ENCODE results near the gene NARS2. TPM values are rescaled to one million over a fixed set of nuclear protein-coding genes. Genes with fewer than 3 reads are reported as not detected.
A peak's percentile ranks its signal among the peaks of the same experiment; 100 is the strongest.
"Not testable (repeated sequence)": the region's sequence is repeated elsewhere in the genome, so short reads cannot be mapped to it uniquely, and the experiment has no call there.

NARS2 gene
- total RNA-seq, 2 donors from 2014 or later = 7.7 to 14.8 TPM

DNA sequence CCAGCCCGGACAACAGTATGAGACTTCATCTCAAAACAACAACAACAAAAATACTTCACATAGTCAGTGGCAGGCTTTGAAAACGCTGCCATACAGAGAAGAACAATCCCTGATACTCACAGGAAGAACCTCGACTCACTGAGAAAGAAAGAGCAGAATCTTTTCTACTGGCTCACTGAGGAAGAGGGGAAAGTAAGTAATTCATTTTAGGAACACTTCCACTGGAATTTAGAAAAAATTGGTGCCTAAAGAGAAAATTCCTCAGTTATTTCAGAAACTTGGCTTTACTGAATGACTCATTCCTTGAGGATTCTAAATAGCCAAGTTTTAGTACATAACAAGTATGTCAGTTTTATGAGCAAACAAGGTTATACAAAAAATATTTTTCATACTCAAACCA, 12.3 kb downstream of the NARS2 start:
- Histone ChIP-seq H3K9me3 (no peaks in the 10 kb centered on the region), H3K4me3 (no peak overlapping the region), H3K36me3 (peaks cover 11% of the 10 kb centered on the region), H3K4me1 (peaks cover 0 to 26% of the 10 kb centered on the region in 2 donors), H3K27me3 (no peaks in the 10 kb centered on the region), H3K27ac (peak overlapping the region; percentile 44 to 58)
- TF ChIP-seq, protein P1, sequence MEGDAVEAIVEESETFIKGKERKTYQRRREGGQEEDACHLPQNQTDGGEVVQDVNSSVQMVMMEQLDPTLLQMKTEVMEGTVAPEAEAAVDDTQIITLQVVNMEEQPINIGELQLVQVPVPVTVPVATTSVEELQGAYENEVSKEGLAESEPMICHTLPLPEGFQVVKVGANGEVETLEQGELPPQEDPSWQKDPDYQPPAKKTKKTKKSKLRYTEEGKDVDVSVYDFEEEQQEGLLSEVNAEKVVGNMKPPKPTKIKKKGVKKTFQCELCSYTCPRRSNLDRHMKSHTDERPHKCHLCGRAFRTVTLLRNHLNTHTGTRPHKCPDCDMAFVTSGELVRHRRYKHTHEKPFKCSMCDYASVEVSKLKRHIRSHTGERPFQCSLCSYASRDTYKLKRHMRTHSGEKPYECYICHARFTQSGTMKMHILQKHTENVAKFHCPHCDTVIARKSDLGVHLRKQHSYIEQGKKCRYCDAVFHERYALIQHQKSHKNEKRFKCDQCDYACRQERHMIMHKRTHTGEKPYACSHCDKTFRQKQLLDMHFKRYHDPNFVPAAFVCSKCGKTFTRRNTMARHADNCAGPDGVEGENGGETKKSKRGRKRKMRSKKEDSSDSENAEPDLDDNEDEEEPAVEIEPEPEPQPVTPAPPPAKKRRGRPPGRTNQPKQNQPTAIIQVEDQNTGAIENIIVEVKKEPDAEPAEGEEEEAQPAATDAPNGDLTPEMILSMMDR (IDR thresholded peaks at IDR 0.05) = no peak
- no peak for DNase-seq (ENCODE audit: low spot score)

DNA sequence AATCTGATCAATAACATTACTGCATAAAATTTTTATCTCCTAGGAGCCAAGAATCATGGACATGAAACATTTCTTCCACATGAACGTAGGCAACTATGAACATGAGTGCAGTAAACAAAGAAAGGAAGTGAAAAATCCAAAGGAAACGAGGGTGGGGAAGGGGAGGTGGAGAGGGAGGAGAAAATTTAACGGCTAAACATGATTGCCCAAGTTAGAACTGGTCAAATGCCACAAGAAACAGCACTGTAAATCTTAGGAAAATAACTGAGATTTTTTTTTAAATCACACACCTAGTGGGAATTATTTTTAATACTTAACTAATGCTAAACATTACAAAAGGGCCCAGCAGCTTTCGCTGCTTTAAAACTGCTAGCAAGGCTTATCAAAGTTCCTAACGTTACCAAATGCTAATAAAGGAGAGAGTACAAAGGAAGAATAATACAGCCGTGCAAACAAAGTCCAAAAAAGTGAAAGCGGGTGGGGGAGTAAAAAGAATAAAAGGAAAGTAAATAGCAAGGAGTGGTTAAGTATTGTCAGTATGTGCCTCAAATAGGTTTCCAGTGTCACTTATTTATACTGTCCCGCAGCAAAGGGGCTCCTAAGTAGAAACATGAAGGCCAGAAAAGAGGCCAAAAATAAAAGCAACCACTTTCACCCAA, 13.7 kb downstream of the NARS2 start:
- Histone ChIP-seq H3K36me3 (peaks cover 11% of the 10 kb centered on the region), H3K9me3 (no peaks in the 10 kb centered on the region), H3K27me3 (no peaks in the 10 kb centered on the region), H3K4me3 (no peak overlapping the region), H3K27ac (peak overlapping the region; percentile 22 to 44), H3K4me1 (peaks cover 0 to 26% of the 10 kb centered on the region in 2 donors)
- TF ChIP-seq, protein P1 (IDR thresholded peaks at IDR 0.05) = no peak
- DNase-seq (ENCODE audit: low spot score) = no peak

- no peak for DNase-seq (ENCODE audit: low spot score)
- Histone ChIP-seq H3K4me1 (peaks cover 0 to 26% of the 10 kb centered on the region in 2 donors), H3K4me3 (no peak overlapping the region), H3K27ac (peak overlapping the region in 1 of 2 donors; percentile 22), H3K27me3 (no peaks in the 10 kb centered on the region), H3K9me3 (no peaks in the 10 kb centered on the region), H3K36me3 (peaks cover 3% of the 10 kb centered on the region)
- TF ChIP-seq, protein P1 (IDR thresholded peaks at IDR 0.05) = no peak
These were observed 14.5 kb downstream of the NARS2 start for GRCh38 chr11:78560153-78560552.

GRCh38 chr11:78557236-78557635, 17.4 kb downstream of the NARS2 start:
- no peaks in the 10 kb centered on the region for H3K9me3 ChIP-seq
- H3K4me3 ChIP-seq = no peak overlapping the region
- no peaks in the 10 kb centered on the region for H3K27me3 ChIP-seq
- TF ChIP-seq, protein P1 (IDR thresholded peaks at IDR 0.05) = no peak
- DNase-seq (ENCODE audit: low spot score) = no peak
- H3K36me3 ChIP-seq = no peaks in the 10 kb centered on the region
- H3K27ac ChIP-seq = no peak overlapping the region
- H3K4me1 ChIP-seq = peaks cover 0 to 24% of the 10 kb centered on the region in 2 donors

DNA sequence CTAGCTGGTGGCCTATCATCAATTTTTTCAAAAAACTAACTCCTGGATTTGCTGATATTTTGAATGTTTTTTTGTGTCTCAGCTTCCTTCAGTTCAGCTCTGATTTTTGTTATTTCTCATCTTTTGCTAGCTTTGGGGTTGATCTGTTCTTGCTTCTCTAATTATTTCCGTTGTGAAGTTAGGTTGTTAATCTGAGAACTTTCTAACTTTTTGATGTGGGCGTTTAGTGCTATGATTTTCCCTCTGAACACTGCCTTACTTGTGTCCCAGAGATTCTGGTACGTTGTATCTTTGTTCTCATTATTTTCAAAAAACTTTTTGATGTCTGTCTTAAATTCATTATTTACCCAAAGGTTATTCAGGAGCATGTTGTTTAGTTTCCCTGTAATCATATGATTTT, 19.1 kb downstream of the NARS2 start:
- no peaks in the 10 kb centered on the region for H3K36me3 ChIP-seq
- no peaks in the 10 kb centered on the region for H3K27me3 ChIP-seq
- TF ChIP-seq, protein P1 (IDR thresholded peaks at IDR 0.05) = no peak
- H3K4me1 ChIP-seq = peaks cover 0 to 8% of the 10 kb centered on the region in 2 donors
- DNase-seq (ENCODE audit: low spot score) = no peak
- no peaks in the 10 kb centered on the region for H3K9me3 ChIP-seq
- H3K4me3 ChIP-seq = no peak overlapping the region
- H3K27ac ChIP-seq = no peak overlapping the region

- Histone ChIP-seq H3K36me3 (no peaks in the 10 kb centered on the region), H3K9me3 (no peaks in the 10 kb centered on the region), H3K27ac (no peak overlapping the region), H3K4me1 (peaks cover 0 to 8% of the 10 kb centered on the region in 2 donors), H3K27me3 (no peaks in the 10 kb centered on the region), H3K4me3 (no peak overlapping the region)
- TF ChIP-seq, protein P1 (IDR thresholded peaks at IDR 0.05) = no peak
- no peak for DNase-seq (ENCODE audit: low spot score)
These were observed 21.8 kb downstream of the NARS2 start for GRCh38 chr11:78552881-78553280.

- H3K9me3 ChIP-seq; H3K4me1 ChIP-seq; H3K4me3 ChIP-seq; DNase-seq (ENCODE audit: low spot score); H3K27me3 ChIP-seq; H3K36me3 ChIP-seq; H3K27ac ChIP-seq: not testable (repeated sequence)
These were observed 22.5 kb downstream of the NARS2 start for GRCh38 chr11:78552139-78552538.

All from right atrium auricular region (tissue), 2 donors.